GM23338 (cell line): Measurements from ENCODE around the gene ADIG. TPM values are rescaled to one million over a fixed set of nuclear protein-coding genes. Genes with fewer than 3 reads are reported as not detected.

Experiments
- ATAC-seq: fragments of 200-7000 bp; cut with Tn5 transposase; 3 replicates; pipeline ENCODE4 v1.9.1; 2020
- DNase-seq: peaks from one replicate; pipeline ENCODE4 v3.0.0-alpha.2; 2015; ENCODE audit warnings: low spot score
- H2AFZ ChIP-seq: fragments of 200-600 bp; sonication (generic); 2 replicates; pipeline ENCODE4 v1.8.0; 2016; ENCODE audit warnings: antibody characterized with exemption, mild to moderate bottlenecking, moderate library complexity
- H3F3A ChIP-seq: fragments of 200-600 bp; sonication (generic); replicated peaks from 2 replicates; pipeline ENCODE4 v1.8.0; 2017; ENCODE audit warnings: antibody characterized with exemption, mixed run types, low read depth
- H3K27ac ChIP-seq: fragments of 200-600 bp; sonication (generic); 2 replicates; pipeline ENCODE4 v1.6.1; 2016; ENCODE audit warnings: low read depth
- H3K27me3 ChIP-seq: fragments of 200-600 bp; sonication (generic); 2 replicates; pipeline ENCODE4 v1.8.0; 2016; ENCODE audit warnings: mild to moderate bottlenecking, mixed run types, moderate library complexity; ENCODE audit not compliant: insufficient read depth
- H3K36me3 ChIP-seq: fragments of 200-600 bp; sonication (generic); 2 replicates; pipeline ENCODE4 v1.8.0; 2016; ENCODE audit warnings: mild to moderate bottlenecking; ENCODE audit not compliant: insufficient read depth
- H3K4me1 ChIP-seq: fragments of 200-600 bp; sonication (generic); 2 replicates; pipeline ENCODE4 v1.8.0; 2016; ENCODE audit warnings: mild to moderate bottlenecking, moderate library complexity; ENCODE audit not compliant: insufficient read depth
- H3K4me2 ChIP-seq: fragments of 200-600 bp; sonication (generic); 2 replicates; pipeline ENCODE4 v1.7.1; 2017; ENCODE audit warnings: mixed run types
- H3K4me3 ChIP-seq: fragments of 200-600 bp; sonication (generic); 2 replicates; pipeline ENCODE4 v1.6.1; 2016; ENCODE audit warnings: mixed run types
- H3K79me2 ChIP-seq: fragments of 200-600 bp; sonication (generic); replicated peaks from 2 replicates; pipeline ENCODE4 v1.8.0; 2017; ENCODE audit warnings: mild to moderate bottlenecking; ENCODE audit not compliant: insufficient read depth
- H3K9me2 ChIP-seq: fragments of 200-600 bp; sonication (generic); 2 replicates; pipeline ENCODE4 v1.8.0; 2017; ENCODE audit not compliant: insufficient read depth
- H4K20me1 ChIP-seq: fragments of 200-600 bp; sonication (generic); replicated peaks from 2 replicates; pipeline ENCODE4 v1.8.0; 2017; ENCODE audit warnings: mild to moderate bottlenecking; ENCODE audit not compliant: insufficient read depth
- H3K27ac Mint-ChIP-seq: 2 replicates; pipeline ENCODE4 v1.8.0; 2020; ENCODE audit warnings: inconsistent platforms, mild to moderate bottlenecking, moderate library complexity, mixed read lengths
- H3K27me3 Mint-ChIP-seq: 3 replicates; pipeline ENCODE4 v1.8.0; 2022; ENCODE audit warnings: low read depth, mild to moderate bottlenecking, moderate library complexity, mixed read lengths, inconsistent platforms; ENCODE audit not compliant: insufficient read depth, poor library complexity
- H3K36me3 Mint-ChIP-seq: 3 replicates; pipeline ENCODE4 v1.8.0; 2021; ENCODE audit warnings: low read depth, mild to moderate bottlenecking, inconsistent platforms, moderate library complexity, mixed read lengths
- H3K4me1 Mint-ChIP-seq: 3 replicates; pipeline ENCODE4 v1.8.0; 2020; ENCODE audit warnings: mild to moderate bottlenecking, inconsistent platforms, mixed read lengths
- H3K4me3 Mint-ChIP-seq: 3 replicates; pipeline ENCODE4 v1.8.0; 2021; ENCODE audit warnings: moderate library complexity, mild to moderate bottlenecking, inconsistent platforms, mixed read lengths
- H3K9me3 Mint-ChIP-seq: 3 replicates; pipeline ENCODE4 v1.8.0; 2020; ENCODE audit warnings: moderate library complexity, mild to moderate bottlenecking, inconsistent platforms, mixed read lengths
- CREB1 ChIP-seq: fragments of 250-450 bp; sonication (Bioruptor Pico); IDR thresholded peaks from 2 replicates; pipeline ENCODE4 v1.5.0; 2020; ENCODE audit warnings: low read depth, mild to moderate bottlenecking, moderate library complexity
- CTCF ChIP-seq, 2 experiments: fragments of 200-600 bp in 1 of 2; sonication (generic) in 1 of 2; conservative IDR thresholded peaks; 2 replicates each; pipeline versions ENCODE4 v1.5.1 to v1.6.1; 2016 to 2017; ENCODE audit warnings: antibody characterized with exemption in 2 of 2, low read depth in 2 of 2, mild to moderate bottlenecking in 2 of 2, moderate library complexity in 1 of 2
- EZH2 ChIP-seq: fragments of 200-600 bp; sonication (generic); IDR thresholded peaks from one replicate; pipeline ENCODE4 v1.8.0; 2017; ENCODE audit warnings: antibody characterized with exemption, mild to moderate bottlenecking, low read depth; ENCODE audit not compliant: unreplicated experiment
- EZH2phosphoT487 ChIP-seq: fragments of 200-600 bp; sonication (generic); IDR thresholded peaks from one replicate; pipeline ENCODE4 v1.8.1; 2018; ENCODE audit warnings: antibody characterized with exemption; ENCODE audit not compliant: unreplicated experiment
- JUNB ChIP-seq: IDR thresholded peaks from one replicate; pipeline ENCODE4 v1.6.1; 2016; ENCODE audit warnings: antibody characterized with exemption; ENCODE audit not compliant: unreplicated experiment
- NANOG ChIP-seq: IDR thresholded peaks from 2 replicates; pipeline ENCODE4 v1.6.1; 2016; ENCODE audit warnings: antibody characterized with exemption, borderline replicate concordance
- POLR2AphosphoS5 ChIP-seq: IDR thresholded peaks from 2 replicates; pipeline ENCODE4 v1.6.1; 2016; ENCODE audit warnings: antibody characterized with exemption, low read depth
- REST ChIP-seq: IDR thresholded peaks from one replicate; pipeline ENCODE4 v1.6.1; 2018; ENCODE audit warnings: antibody characterized with exemption; ENCODE audit not compliant: unreplicated experiment
- STAT1 ChIP-seq: IDR thresholded peaks from one replicate; pipeline ENCODE4 v1.6.1; 2016; ENCODE audit warnings: antibody characterized with exemption; ENCODE audit not compliant: unreplicated experiment
- ZNF114 ChIP-seq: fragments of 250-450 bp; sonication (Bioruptor Pico); IDR thresholded peaks from 2 replicates; pipeline ENCODE4 v1.5.0; 2020; ENCODE audit warnings: mild to moderate bottlenecking, moderate library complexity
- ZNF331 ChIP-seq: fragments of 250-450 bp; sonication (Bioruptor Pico); IDR thresholded peaks from 2 replicates; pipeline ENCODE4 v1.5.0; 2020; ENCODE audit warnings: low read depth, mild to moderate bottlenecking, moderate library complexity
- polyA plus RNA-seq: library from polyadenylated mRNA; unstranded; fragments of >200 nt; fragmentation: Nextera tagmentation; extraction: Ambion mirVana; gene quantifications from 2 replicates; pipeline ENCODE4 v1.2.1, GENCODE V29; 2016
- total RNA-seq: library from RNA; depleted of rRNA; stranded (reverse); fragments of >200 nt; shearing (Covaris generic); gene quantifications from 2 replicates; pipeline ENCODE4 v1.2.3, GENCODE V29; 2014
- TF ChIP-seq, protein P1 (sequence below): IDR thresholded peaks from 2 replicates; pipeline ENCODE4 v1.6.1; 2016; ENCODE audit warnings: antibody characterized with exemption
- TF ChIP-seq, protein P2 (sequence below): fragments of 250-450 bp; sonication (Bioruptor Pico); IDR thresholded peaks from 2 replicates; pipeline ENCODE4 v1.5.0; 2020; ENCODE audit warnings: mild to moderate bottlenecking, moderate library complexity

ADIG gene
- total and polyA plus RNA-seq, 2 experiments from 2014 or later, result not detected

GRCh38 chr20:38583306-38583705 lies 2.3 kb downstream of the ADIG start:
- Mint-ChIP-seq H3K27me3 (peaks cover 5% of the 10 kb centered on the region), H3K36me3 (no peaks in the 10 kb centered on the region), H3K4me3 (no peak overlapping the region), H3K9me3 (no peaks in the 10 kb centered on the region), H3K27ac (no peak overlapping the region), H3K4me1 (peaks cover 17% of the 10 kb centered on the region)
- no peaks in the 10 kb centered on the region for H3K4me1 ChIP-seq
- DNase-seq, result no peak
- H3F3A ChIP-seq, result no peaks in the 10 kb centered on the region
- no peak for ATAC-seq
- peaks cover 3% of the 10 kb centered on the region; the same call in 1 of the 2 replicates for H4K20me1 ChIP-seq
- no peaks in the 10 kb centered on the region for H3K9me2 ChIP-seq
- H2AFZ ChIP-seq, result no peak overlapping the region
- no peaks in the 10 kb centered on the region for H3K36me3 ChIP-seq
- H3K4me2 ChIP-seq, result no peak overlapping the region
- TF ChIP-seq STAT1 (no peak), JUNB (no peak), CREB1 (CRISPR knock-in tag) (no peak), ZNF331 (CRISPR knock-in tag) (no peak), EZH2 (no peak), EZH2phosphoT487 (no peak), CTCF (conservative IDR thresholded peaks at IDR 0.05; ENCODE audit: low read depth in 2 of 2) (no peak), NANOG (no peak), ZNF114 (no peak), POLR2AphosphoS5 (no peak), REST (no peak)
- TF ChIP-seq, protein P1, sequence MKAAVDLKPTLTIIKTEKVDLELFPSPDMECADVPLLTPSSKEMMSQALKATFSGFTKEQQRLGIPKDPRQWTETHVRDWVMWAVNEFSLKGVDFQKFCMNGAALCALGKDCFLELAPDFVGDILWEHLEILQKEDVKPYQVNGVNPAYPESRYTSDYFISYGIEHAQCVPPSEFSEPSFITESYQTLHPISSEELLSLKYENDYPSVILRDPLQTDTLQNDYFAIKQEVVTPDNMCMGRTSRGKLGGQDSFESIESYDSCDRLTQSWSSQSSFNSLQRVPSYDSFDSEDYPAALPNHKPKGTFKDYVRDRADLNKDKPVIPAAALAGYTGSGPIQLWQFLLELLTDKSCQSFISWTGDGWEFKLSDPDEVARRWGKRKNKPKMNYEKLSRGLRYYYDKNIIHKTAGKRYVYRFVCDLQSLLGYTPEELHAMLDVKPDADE, result no peak
- TF ChIP-seq, protein P2, sequence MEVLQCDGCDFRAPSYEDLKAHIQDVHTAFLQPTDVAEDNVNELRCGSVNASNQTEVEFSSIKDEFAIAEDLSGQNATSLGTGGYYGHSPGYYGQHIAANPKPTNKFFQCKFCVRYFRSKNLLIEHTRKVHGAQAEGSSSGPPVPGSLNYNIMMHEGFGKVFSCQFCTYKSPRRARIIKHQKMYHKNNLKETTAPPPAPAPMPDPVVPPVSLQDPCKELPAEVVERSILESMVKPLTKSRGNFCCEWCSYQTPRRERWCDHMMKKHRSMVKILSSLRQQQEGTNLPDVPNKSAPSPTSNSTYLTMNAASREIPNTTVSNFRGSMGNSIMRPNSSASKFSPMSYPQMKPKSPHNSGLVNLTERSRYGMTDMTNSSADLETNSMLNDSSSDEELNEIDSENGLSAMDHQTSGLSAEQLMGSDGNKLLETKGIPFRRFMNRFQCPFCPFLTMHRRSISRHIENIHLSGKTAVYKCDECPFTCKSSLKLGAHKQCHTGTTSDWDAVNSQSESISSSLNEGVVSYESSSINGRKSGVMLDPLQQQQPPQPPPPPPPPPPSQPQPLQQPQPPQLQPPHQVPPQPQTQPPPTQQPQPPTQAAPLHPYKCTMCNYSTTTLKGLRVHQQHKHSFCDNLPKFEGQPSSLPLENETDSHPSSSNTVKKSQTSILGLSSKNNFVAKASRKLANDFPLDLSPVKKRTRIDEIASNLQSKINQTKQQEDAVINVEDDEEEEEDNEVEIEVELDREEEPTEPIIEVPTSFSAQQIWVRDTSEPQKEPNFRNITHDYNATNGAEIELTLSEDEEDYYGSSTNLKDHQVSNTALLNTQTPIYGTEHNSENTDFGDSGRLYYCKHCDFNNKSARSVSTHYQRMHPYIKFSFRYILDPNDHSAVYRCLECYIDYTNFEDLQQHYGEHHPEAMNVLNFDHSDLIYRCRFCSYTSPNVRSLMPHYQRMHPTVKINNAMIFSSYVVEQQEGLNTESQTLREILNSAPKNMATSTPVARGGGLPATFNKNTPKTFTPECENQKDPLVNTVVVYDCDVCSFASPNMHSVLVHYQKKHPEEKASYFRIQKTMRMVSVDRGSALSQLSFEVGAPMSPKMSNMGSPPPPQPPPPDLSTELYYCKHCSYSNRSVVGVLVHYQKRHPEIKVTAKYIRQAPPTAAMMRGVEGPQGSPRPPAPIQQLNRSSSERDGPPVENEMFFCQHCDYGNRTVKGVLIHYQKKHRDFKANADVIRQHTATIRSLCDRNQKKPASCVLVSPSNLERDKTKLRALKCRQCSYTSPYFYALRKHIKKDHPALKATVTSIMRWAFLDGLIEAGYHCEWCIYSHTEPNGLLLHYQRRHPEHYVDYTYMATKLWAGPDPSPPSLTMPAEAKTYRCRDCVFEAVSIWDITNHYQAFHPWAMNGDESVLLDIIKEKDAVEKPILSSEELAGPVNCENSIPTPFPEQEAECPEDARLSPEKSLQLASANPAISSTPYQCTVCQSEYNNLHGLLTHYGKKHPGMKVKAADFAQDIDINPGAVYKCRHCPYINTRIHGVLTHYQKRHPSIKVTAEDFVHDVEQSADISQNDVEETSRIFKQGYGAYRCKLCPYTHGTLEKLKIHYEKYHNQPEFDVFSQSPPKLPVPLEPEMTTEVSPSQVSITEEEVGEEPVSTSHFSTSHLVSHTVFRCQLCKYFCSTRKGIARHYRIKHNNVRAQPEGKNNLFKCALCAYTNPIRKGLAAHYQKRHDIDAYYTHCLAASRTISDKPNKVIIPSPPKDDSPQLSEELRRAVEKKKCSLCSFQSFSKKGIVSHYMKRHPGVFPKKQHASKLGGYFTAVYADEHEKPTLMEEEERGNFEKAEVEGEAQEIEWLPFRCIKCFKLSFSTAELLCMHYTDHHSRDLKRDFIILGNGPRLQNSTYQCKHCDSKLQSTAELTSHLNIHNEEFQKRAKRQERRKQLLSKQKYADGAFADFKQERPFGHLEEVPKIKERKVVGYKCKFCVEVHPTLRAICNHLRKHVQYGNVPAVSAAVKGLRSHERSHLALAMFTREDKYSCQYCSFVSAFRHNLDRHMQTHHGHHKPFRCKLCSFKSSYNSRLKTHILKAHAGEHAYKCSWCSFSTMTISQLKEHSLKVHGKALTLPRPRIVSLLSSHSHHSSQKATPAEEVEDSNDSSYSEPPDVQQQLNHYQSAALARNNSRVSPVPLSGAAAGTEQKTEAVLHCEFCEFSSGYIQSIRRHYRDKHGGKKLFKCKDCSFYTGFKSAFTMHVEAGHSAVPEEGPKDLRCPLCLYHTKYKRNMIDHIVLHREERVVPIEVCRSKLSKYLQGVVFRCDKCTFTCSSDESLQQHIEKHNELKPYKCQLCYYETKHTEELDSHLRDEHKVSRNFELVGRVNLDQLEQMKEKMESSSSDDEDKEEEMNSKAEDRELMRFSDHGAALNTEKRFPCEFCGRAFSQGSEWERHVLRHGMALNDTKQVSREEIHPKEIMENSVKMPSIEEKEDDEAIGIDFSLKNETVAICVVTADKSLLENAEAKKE (CRISPR knock-in tag), result no peak
- no peak overlapping the region for H3K27ac ChIP-seq
- H3K27me3 ChIP-seq, result no peaks in the 10 kb centered on the region
- no peak overlapping the region for H3K4me3 ChIP-seq
- H3K79me2 ChIP-seq, result no peaks in the 10 kb centered on the region
